ENCODE results near the gene ACSL5. TPM values are rescaled to one million over a fixed set of nuclear protein-coding genes. Genes with fewer than 3 reads are reported as not detected.

Gene ACSL5, protein sequence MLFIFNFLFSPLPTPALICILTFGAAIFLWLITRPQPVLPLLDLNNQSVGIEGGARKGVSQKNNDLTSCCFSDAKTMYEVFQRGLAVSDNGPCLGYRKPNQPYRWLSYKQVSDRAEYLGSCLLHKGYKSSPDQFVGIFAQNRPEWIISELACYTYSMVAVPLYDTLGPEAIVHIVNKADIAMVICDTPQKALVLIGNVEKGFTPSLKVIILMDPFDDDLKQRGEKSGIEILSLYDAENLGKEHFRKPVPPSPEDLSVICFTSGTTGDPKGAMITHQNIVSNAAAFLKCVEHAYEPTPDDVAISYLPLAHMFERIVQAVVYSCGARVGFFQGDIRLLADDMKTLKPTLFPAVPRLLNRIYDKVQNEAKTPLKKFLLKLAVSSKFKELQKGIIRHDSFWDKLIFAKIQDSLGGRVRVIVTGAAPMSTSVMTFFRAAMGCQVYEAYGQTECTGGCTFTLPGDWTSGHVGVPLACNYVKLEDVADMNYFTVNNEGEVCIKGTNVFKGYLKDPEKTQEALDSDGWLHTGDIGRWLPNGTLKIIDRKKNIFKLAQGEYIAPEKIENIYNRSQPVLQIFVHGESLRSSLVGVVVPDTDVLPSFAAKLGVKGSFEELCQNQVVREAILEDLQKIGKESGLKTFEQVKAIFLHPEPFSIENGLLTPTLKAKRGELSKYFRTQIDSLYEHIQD
- 10 to 100 TPM; 30.1 to 32.9 TPM for total RNA-seq

DNA sequence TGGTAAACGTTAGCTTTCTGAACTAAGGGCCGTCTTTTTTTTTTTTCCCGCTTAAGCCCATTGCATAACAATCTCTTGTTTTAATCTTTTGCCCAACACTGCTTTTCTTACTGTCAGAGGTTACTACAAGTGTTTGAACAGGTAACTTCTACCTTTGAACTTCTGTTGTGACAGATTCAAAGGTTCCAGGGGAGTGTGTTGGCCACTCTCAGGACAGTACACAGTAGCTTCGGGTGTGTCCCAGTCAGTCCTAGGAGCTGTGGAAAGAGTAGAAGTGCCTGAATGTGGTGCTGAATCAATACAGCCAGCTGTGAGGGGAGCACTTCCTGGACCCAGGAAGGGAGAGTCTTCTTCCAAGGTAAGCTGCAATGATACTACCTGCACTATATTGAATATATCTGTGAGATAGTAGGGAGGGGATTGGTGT, at the start of gene ACSL5:
TSS of gene ACSL5 (plus strand) at position 205 of the 427 bp plus-strand sequence. CDS start 20,831 bp downstream, outside the sequence.
- Mint-ChIP-seq H3K27me3 (no peaks in the 10 kb centered on the region), H3K4me3 (peak within 1 kb of the TSS; percentile 94), H3K27ac (peak within 1 kb of the TSS; percentile 95), H3K4me1 (ENCODE audit: low read depth) (peaks cover 43% of the 10 kb centered on the region), H3K36me3 (peaks cover 7% of the 10 kb centered on the region), H3K9me3 (no peaks in the 10 kb centered on the region)
- POLR2A ChIA-PET: interaction anchor here (1.1 kb wide), 1 partner anchor 10 kb away, joined by 3 read pairs; no protein-coding TSS in a partner anchor
- DNase-seq: no peak
- CTCF ChIA-PET: interaction anchor here (1.3 to 2.6 kb wide), 5 partner anchors 9 to 237 kb away, joined by 3 to 9 read pairs (median 6); no protein-coding TSS in a partner anchor
- intact Hi-C loops (cut with micrococcal nuclease): no loop called here

DNA sequence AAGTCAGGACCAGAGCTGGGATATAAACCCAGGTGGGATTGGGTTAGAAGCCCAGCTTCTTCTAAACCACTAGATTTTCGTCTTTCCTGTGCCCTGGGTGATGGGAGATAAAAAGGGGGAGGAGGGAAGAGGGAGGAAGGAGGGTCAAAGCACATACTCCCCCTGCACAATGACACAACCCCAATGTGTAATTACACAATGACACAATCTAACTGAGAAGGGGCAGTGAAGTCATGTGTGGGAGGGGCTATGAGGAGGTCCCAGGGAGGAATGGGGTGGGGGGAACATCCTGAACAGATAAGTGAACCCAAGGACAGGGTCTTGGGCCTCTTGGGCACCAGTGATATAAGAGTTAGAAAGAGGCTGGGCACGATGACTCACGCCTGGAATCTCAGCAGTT, 46.2 kb upstream of the ACSL5 start:
- ChIA-PET CTCF (no interaction called here), POLR2A (no interaction called here)
- Mint-ChIP-seq H3K27ac (no peak overlapping the region), H3K36me3 (no peaks in the 10 kb centered on the region), H3K4me1 (ENCODE audit: low read depth) (peaks cover 5% of the 10 kb centered on the region), H3K4me3 (no peak overlapping the region), H3K9me3 (no peaks in the 10 kb centered on the region), H3K27me3 (peaks cover 4% of the 10 kb centered on the region)
- DNase-seq: no peak
- intact Hi-C loops (cut with micrococcal nuclease): no loop called here

DNA sequence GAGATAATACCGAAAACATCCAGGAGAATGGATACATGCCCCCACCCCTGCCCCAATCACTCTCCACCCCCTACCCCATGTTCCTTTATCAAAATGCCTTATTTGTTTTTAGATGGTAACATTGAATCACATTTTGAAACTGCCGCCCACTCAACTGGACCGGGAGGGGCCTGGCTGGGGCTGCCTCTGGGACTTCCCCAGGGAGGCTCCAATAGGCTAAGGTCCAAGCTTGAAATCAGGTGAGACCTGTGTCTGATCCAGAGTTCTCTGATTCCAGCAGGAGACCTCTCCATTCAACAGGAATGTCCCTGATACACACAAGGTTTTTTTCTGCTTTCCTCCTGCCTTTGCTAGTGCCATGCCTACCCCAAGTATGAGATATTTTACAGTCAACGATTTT, 43.8 kb upstream of the ACSL5 start:
- DNase-seq: peak; percentile 42
- CTCF ChIA-PET: interaction anchor here (1.1 kb wide), 1 partner anchor 15 kb away, joined by 3 read pairs; no protein-coding TSS in a partner anchor
- Mint-ChIP-seq H3K27me3 (peaks cover 4% of the 10 kb centered on the region), H3K9me3 (no peaks in the 10 kb centered on the region), H3K36me3 (no peaks in the 10 kb centered on the region), H3K4me3 (no peak overlapping the region), H3K4me1 (ENCODE audit: low read depth) (peaks cover 5% of the 10 kb centered on the region), H3K27ac (no peak overlapping the region)
- intact Hi-C loops (cut with micrococcal nuclease): no loop called here
- POLR2A ChIA-PET: no interaction called here

DNA sequence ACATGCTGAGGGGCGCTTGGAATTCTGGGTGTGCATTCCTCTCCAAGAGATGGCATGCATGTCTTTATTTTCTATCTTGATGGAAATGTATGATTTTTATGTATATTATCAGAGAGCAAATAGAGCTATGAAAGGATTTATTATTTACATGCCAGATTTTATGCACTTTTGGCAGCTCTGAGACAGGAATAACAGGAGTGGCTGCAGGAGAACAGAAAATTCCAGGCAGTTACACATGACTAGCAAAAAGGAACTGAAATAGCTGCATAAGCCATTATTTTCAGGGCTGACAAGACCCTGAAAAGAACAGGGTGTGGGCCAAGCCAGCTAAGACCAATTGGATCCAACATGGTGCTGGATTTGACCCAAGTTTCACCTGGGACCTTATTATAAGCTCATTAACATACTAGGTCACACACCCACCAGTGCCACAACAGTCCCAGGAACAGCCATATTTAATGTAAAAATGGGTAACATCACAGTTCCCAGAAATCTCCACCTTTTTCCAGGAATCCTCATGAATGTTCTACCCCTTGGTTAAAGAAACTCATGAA, 43.2 kb upstream of the ACSL5 start:
- H3K36me3 Mint-ChIP-seq: no peaks in the 10 kb centered on the region
- no peak overlapping the region for H3K4me3 Mint-ChIP-seq
- no peak overlapping the region for H3K27ac Mint-ChIP-seq
- POLR2A ChIA-PET: no interaction called here
- intact Hi-C loops (cut with micrococcal nuclease): no loop called here
- no peaks in the 10 kb centered on the region for H3K27me3 Mint-ChIP-seq
- DNase-seq: no peak
- H3K4me1 Mint-ChIP-seq (ENCODE audit: low read depth): peaks cover 5% of the 10 kb centered on the region
- CTCF ChIA-PET: interaction anchor here (1.1 kb wide), 1 partner anchor 15 kb away, joined by 3 read pairs; no protein-coding TSS in a partner anchor
- no peaks in the 10 kb centered on the region for H3K9me3 Mint-ChIP-seq

DNA sequence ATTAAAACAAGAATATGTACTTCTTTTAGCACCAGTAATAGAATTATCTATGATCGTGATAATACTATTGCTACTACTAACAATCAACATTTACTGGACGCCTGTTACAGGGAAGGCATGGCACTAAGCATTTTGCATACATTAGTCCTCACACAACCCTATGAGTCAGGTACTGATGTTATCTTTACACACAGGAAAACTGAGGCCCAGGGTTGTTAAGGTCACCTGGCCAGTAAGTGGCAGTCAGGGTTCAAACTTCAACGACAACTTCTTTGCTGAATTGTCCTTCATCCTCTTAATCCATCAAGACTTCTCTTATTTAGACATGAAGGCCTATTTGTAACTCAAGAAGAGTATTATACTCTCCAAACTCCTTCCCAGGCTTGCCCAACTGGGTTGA, 41.9 kb upstream of the ACSL5 start:
- POLR2A ChIA-PET: no interaction called here
- CTCF ChIA-PET: interaction anchor here (0.6 to 1.4 kb wide), 2 partner anchors 12 to 140 kb away, joined by 3 read pairs; no protein-coding TSS in a partner anchor
- intact Hi-C loops (cut with micrococcal nuclease): no loop called here
- H3K4me3 Mint-ChIP-seq: no peak overlapping the region
- peaks cover 7% of the 10 kb centered on the region for H3K4me1 Mint-ChIP-seq (ENCODE audit: low read depth)
- DNase-seq: no peak
- peaks cover 3% of the 10 kb centered on the region for H3K27me3 Mint-ChIP-seq
- no peaks in the 10 kb centered on the region for H3K36me3 Mint-ChIP-seq
- no peak overlapping the region for H3K27ac Mint-ChIP-seq
- H3K9me3 Mint-ChIP-seq: no peaks in the 10 kb centered on the region

DNA sequence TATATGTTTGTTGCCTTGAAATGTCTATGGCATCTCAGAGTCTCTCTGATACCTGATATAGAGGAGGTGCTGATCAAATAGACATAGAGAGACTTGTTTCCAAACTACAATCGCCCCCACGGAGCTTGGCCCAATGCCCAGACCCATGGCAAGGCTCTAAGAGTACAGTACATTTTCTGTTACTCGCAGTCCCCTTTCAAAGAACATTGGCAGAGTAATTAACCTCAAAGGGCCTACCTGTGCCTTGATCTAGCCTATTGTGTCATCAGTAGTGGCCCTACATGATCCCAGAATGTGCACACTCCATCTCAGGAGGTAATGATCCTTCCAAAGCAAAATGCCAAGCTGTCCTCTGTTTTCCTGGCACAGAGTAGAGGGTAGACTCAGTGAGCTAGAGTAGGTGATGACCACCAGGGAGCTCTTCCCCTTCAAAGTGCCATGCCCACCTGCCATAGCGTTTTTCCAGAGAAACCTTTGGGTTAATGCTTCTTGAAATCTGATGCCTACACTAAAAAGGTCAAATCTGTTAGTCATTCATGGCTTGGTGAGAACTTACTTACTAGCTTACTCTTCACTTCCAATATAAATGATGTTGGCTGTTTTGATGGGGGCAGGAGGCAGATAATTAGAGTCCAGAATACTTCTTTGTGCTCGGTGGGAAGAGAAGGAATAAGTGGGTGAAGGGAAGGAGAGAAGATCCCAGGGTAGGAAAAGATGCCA, 41.2 kb upstream of the ACSL5 start:
- Mint-ChIP-seq H3K27ac (no peak overlapping the region), H3K4me1 (ENCODE audit: low read depth) (peaks cover 7% of the 10 kb centered on the region), H3K27me3 (peaks cover 6% of the 10 kb centered on the region), H3K4me3 (no peak overlapping the region), H3K36me3 (no peaks in the 10 kb centered on the region), H3K9me3 (no peaks in the 10 kb centered on the region)
- DNase-seq: no peak
- intact Hi-C loops (cut with micrococcal nuclease): no loop called here
- CTCF ChIA-PET: interaction anchor here (1.2 to 1.4 kb wide), 2 partner anchors 20 to 139 kb away, joined by 3 read pairs; no protein-coding TSS in a partner anchor
- POLR2A ChIA-PET: no interaction called here

DNA sequence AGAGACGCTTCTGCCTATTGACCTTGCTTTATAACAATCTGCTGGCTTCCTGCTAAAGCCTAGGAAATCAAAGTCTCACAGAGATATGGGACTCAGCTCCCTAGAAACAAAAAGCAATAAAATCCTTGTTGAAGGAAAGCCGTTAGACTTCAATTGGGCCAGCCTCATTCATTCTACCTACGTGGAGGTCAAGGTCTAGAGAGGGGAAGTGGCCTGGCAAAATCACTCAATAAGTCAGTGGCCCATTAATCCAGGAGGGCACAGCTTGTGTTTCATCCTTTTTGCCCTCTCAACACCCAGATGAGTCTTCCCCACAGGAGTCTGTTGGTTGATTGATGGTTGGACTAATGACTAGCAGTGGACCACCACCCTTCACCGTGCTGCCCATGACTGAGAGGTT, 40.5 kb upstream of the ACSL5 start:
- CTCF ChIA-PET: interaction anchor here (1.2 to 1.4 kb wide), 2 partner anchors 20 to 139 kb away, joined by 3 read pairs; no protein-coding TSS in a partner anchor
- DNase-seq: no peak
- H3K27me3 Mint-ChIP-seq: peaks cover 6% of the 10 kb centered on the region
- POLR2A ChIA-PET: no interaction called here
- H3K4me1 Mint-ChIP-seq (ENCODE audit: low read depth): peaks cover 7% of the 10 kb centered on the region
- no peak overlapping the region for H3K4me3 Mint-ChIP-seq
- no peak overlapping the region for H3K27ac Mint-ChIP-seq
- no peaks in the 10 kb centered on the region for H3K9me3 Mint-ChIP-seq
- intact Hi-C loops (cut with micrococcal nuclease): no loop called here
- H3K36me3 Mint-ChIP-seq: no peaks in the 10 kb centered on the region

DNA sequence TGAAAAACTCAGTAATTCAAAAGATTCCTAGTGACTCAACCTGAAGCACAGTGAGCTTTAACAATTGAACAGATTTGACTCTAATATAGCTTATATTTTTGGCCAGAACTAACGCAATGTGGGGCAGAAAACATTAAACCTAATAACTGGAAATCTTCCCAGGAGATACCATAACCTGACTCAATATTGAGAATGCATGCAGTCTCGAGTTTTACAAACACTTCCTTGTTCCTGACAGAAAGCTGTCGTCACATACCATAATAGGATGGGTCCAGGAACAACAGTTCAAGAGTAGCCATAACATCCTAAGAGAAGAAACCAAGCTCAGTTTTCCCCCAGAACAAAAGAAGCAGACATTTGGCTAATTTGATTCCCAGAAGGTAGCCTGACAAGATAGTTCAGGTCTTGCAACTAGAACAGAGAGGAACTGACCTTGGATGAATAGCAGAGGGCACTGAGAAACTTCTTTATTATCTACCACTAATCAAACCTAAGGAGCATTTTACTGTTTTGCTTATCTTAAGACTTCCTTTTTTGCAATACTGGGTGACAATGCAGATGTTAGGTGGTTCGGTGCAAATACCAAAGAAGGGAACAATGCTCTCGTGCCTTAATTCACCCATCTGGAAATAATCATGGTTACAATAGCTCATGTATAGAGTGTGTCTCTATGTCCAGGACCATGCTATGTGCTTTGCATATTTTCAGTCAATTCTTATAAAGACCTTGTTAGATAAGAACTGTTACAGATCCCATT, 38.6 kb upstream of the ACSL5 start:
- CTCF ChIA-PET: interaction anchor here (0.6 to 1.2 kb wide), 2 partner anchors 20 to 44 kb away, joined by 3 read pairs; no protein-coding TSS in a partner anchor
- intact Hi-C loops (cut with micrococcal nuclease): no loop called here
- Mint-ChIP-seq H3K36me3 (no peaks in the 10 kb centered on the region), H3K27ac (no peak overlapping the region), H3K4me3 (no peak overlapping the region), H3K9me3 (no peaks in the 10 kb centered on the region), H3K27me3 (peaks cover 6% of the 10 kb centered on the region), H3K4me1 (ENCODE audit: low read depth) (peaks cover 4% of the 10 kb centered on the region)
- POLR2A ChIA-PET: no interaction called here
- DNase-seq: no peak

DNA sequence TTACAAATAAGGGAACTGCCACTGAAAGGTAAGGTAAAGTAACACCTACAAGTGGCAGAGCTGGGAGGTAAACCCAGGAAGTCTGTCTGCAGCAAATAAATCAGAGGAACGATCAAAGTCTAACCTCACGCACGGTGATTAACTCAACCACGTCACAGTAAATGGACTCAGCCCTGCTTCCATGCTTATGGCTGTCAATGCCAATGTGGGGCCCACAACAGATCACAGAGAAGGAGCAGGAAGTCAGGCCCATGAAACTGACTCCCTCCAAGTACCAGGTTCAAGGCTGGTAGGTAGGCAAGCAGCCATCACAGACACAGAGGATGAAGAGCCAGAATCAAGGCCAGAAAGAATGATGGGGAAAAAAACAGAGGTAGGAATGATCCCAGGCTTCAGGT, 38.0 kb upstream of the ACSL5 start:
- CTCF ChIA-PET: interaction anchor here (0.6 to 1.2 kb wide), 2 partner anchors 20 to 43 kb away, joined by 3 read pairs; no protein-coding TSS in a partner anchor
- DNase-seq: no peak
- no peaks in the 10 kb centered on the region for H3K9me3 Mint-ChIP-seq
- POLR2A ChIA-PET: no interaction called here
- H3K4me1 Mint-ChIP-seq (ENCODE audit: low read depth): peaks cover 3% of the 10 kb centered on the region
- H3K27ac Mint-ChIP-seq: no peak overlapping the region
- intact Hi-C loops (cut with micrococcal nuclease): no loop called here
- peaks cover 6% of the 10 kb centered on the region for H3K27me3 Mint-ChIP-seq
- H3K36me3 Mint-ChIP-seq: no peaks in the 10 kb centered on the region
- no peak overlapping the region for H3K4me3 Mint-ChIP-seq

DNA sequence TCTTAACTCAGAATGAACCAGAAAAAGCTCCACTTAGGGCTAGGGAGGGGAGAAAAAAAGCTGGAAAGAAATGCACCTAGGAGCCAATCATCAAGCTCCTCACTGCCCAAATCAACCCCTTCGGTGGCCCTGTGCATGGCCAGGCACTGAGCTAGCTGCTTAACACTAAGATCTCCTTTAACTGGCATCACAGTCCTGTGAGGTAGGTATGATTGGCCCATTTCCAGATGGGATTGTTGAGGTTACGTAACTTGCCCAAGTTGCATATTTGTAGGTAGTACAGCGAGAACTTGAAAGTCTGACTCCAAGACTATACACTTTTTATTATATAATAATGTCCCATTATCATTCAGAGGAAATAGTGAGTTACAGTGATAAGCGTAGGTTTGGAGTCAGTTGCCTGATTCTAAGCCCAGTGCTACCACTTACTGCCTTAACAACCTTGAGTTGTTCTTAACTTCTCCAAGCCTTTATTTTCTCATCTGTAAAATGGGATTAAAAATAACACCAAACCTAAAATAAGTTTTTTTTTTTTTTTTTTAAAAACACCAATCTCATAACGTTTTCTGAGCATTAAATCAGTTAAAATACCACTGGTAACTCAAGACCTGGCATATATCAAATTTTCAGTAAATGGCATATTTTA, 37.2 kb upstream of the ACSL5 start:
- H3K36me3 Mint-ChIP-seq: no peaks in the 10 kb centered on the region

DNA sequence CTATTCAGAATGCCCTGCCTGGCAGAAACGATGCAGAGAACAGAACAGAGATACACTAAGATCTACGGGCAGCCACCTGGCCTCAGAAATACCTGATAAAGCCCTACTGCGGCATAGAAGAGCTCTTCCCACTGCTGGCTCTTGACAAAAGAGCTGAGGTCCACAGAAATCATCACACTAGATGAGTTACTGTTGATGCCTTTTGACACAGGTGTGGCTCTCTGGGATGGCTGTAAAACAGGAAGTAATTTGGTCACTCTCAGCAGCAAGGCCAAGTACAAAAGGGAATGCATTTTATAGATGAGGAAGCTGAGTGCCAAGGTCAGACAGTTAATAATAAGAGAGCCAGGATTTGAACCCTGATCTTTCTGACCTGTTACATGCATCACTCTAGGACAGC, 35.0 kb upstream of the ACSL5 start:
- peaks cover 3% of the 10 kb centered on the region for H3K4me1 Mint-ChIP-seq (ENCODE audit: low read depth)
- H3K27me3 Mint-ChIP-seq: peaks cover 6% of the 10 kb centered on the region
- intact Hi-C loops (cut with micrococcal nuclease): no loop called here
- no peaks in the 10 kb centered on the region for H3K36me3 Mint-ChIP-seq
- H3K4me3 Mint-ChIP-seq: no peak overlapping the region
- DNase-seq: no peak
- ChIA-PET POLR2A (no interaction called here), CTCF (no interaction called here)
- no peaks in the 10 kb centered on the region for H3K9me3 Mint-ChIP-seq
- H3K27ac Mint-ChIP-seq: no peak overlapping the region

More for the DNA sequence above, 37.2 kb upstream of the ACSL5 start:
- POLR2A ChIA-PET: no interaction called here
- Mint-ChIP-seq H3K4me1 (ENCODE audit: low read depth) (peaks cover 3% of the 10 kb centered on the region), H3K27ac (no peak overlapping the region), H3K9me3 (no peaks in the 10 kb centered on the region), H3K27me3 (peaks cover 6% of the 10 kb centered on the region), H3K4me3 (no peak overlapping the region)
- intact Hi-C loops (cut with micrococcal nuclease): no loop called here
- no peak for DNase-seq
- CTCF ChIA-PET: interaction anchor here (0.7 kb wide), 1 partner anchor 108 kb away, joined by 3 read pairs; no protein-coding TSS in a partner anchor

All from activated CD4-positive, alpha-beta memory T cell treated with anti-CD3 and anti-CD28 coated beads for 36 hours (primary cell).